H1 (cell line): ENCODE measurements around the gene TRIM47. TPM values are rescaled to one million over a fixed set of nuclear protein-coding genes. Genes with fewer than 3 reads are reported as not detected.

Experiments used
- CTCF ChIA-PET: fragments of 300-600 bp; sonication (Branson Sonifier 250); formaldehyde crosslinking; loops from one replicate; lab custom pipeline; 2021; ENCODE audit not compliant: partially characterized antibody; lab: Charles Lee
- POLR2A ChIA-PET: fragments of 300-600 bp; sonication (Branson Sonifier 250); formaldehyde crosslinking; loops from one replicate; lab custom pipeline; 2021; ENCODE audit warnings: inconsistent platforms; ENCODE audit not compliant: partially characterized antibody; lab: Charles Lee
- DNase-seq, 2 experiments: peaks; one replicate each; pipeline versions ENCODE4 v3.0.0 to v3.0.0-alpha.2; 2010 to 2022; ENCODE audit warnings: low spot score in 2 of 2, low read depth in 1 of 2, mixed read lengths in 1 of 2
- FAIRE-seq: peaks from 2 replicates; lab custom pipeline; 2011; peaks lifted over from hg19 to GRCh38; lab: Jason Lieb, UNC
- H2AFZ ChIP-seq: 2 replicates; pipeline ENCODE4 v1.8.1; 2012; ENCODE audit warnings: low read length, inconsistent platforms
- H2AK5ac ChIP-seq: 2 replicates; pipeline ENCODE4 v1.6.1; 2013; ENCODE audit warnings: low read depth, low read length
- H2BK120ac ChIP-seq: replicated peaks from 2 replicates; pipeline ENCODE3; 2013; ENCODE audit warnings: low read depth, low read length, inconsistent platforms
- H2BK12ac ChIP-seq: 2 replicates; pipeline ENCODE4 v1.6.1; 2013; ENCODE audit warnings: low read depth, low read length
- H2BK15ac ChIP-seq: 2 replicates; pipeline ENCODE4 v1.6.1; 2013; ENCODE audit warnings: low read length
- H2BK20ac ChIP-seq: 2 replicates; pipeline ENCODE4 v1.6.1; 2013; ENCODE audit warnings: low read length
- H2BK5ac ChIP-seq: 2 replicates; pipeline ENCODE4 v1.6.1; 2013; ENCODE audit warnings: low read depth, low read length
- H3K14ac ChIP-seq: 2 replicates; pipeline ENCODE4 v1.6.1; 2013; ENCODE audit warnings: inconsistent platforms; ENCODE audit not compliant: insufficient read length
- H3K18ac ChIP-seq: 2 replicates; pipeline ENCODE4 v1.6.1; 2013; ENCODE audit warnings: low read length; ENCODE audit errors: extremely low read depth
- H3K23ac ChIP-seq: 2 replicates; pipeline ENCODE4 v1.6.1; 2013; ENCODE audit warnings: inconsistent platforms; ENCODE audit not compliant: insufficient read length
- H3K23me2 ChIP-seq: 2 replicates; pipeline ENCODE4 v1.6.1; 2013; ENCODE audit warnings: low read depth, low read length
- H3K27ac ChIP-seq: 2 replicates; pipeline ENCODE4 v1.6.1; 2011; ENCODE audit warnings: low read depth, low read length, inconsistent platforms
- H3K27me3 ChIP-seq, 4 experiments: replicated peaks in 1 of 4; 1 replicate in 1 of 4; 2 replicates in 3 of 4; pipeline versions ENCODE4 v1.6.1 to v1.8.1; 2011 to 2013; ENCODE audit warnings: low read length in 3 of 4, mild to moderate bottlenecking in 3 of 4, inconsistent platforms in 2 of 4, mixed read lengths in 2 of 4, moderate library complexity in 1 of 4; ENCODE audit not compliant: control insufficient read depth in 3 of 4, insufficient read depth in 3 of 4; ENCODE audit errors: extremely low read depth in 1 of 4
- H3K36me3 ChIP-seq, 4 experiments: 2 replicates each; pipeline versions ENCODE4 v1.6.1 to v1.8.1; 2011 to 2013; ENCODE audit warnings: mild to moderate bottlenecking in 4 of 4, low read length in 3 of 4, moderate library complexity in 2 of 4, control low read depth in 1 of 4, inconsistent platforms in 1 of 4; ENCODE audit not compliant: insufficient read depth in 4 of 4, control insufficient read depth in 2 of 4
- H3K4ac ChIP-seq: replicated peaks from 2 replicates; pipeline ENCODE3; 2013; ENCODE audit warnings: low read length, low read depth, mixed read lengths, inconsistent platforms; ENCODE audit not compliant: insufficient read length
- H3K4me1 ChIP-seq, 4 experiments: replicated peaks in 1 of 4; 1 replicate in 1 of 4; 2 replicates in 3 of 4; pipeline versions ENCODE4 v1.6.1 to v1.8.1; 2011 to 2013; ENCODE audit warnings: low read length in 3 of 4, inconsistent platforms in 2 of 4, mixed read lengths in 1 of 4; ENCODE audit not compliant: insufficient read depth in 4 of 4, control insufficient read depth in 3 of 4
- H3K4me2 ChIP-seq, 2 experiments: 2 replicates each; pipeline versions ENCODE4 v1.6.1 to v1.8.1; 2011 to 2013; ENCODE audit warnings: low read depth in 2 of 2, low read length in 2 of 2, control low read depth in 1 of 2, inconsistent platforms in 1 of 2, mild to moderate bottlenecking in 1 of 2; ENCODE audit not compliant: insufficient read depth in 1 of 2
- H3K4me3 ChIP-seq, 4 experiments: fragments of 200-600, 300-600 bp in 1 of 4; sonication (generic), shearing (Covaris generic), sonication (Bioruptor Twin) in 1 of 4; 2 replicates each; pipeline versions ENCODE4 v1.5.1 to v1.8.1; 2011 to 2016; ENCODE audit warnings: low read length in 4 of 4, low read depth in 3 of 4, control low read depth in 2 of 4, inconsistent platforms in 2 of 4, mild to moderate bottlenecking in 2 of 4, mixed read lengths in 1 of 4, moderate library complexity in 1 of 4; ENCODE audit not compliant: insufficient read depth in 2 of 4; ENCODE audit errors: extremely low read depth in 1 of 4
- H3K56ac ChIP-seq: replicated peaks from 2 replicates; pipeline ENCODE3; 2013; ENCODE audit warnings: low read depth, mild to moderate bottlenecking, mixed read lengths, low read length, inconsistent platforms; ENCODE audit not compliant: insufficient read length
- H3K79me1 ChIP-seq: 2 replicates; pipeline ENCODE4 v1.6.1; 2013; ENCODE audit warnings: low read depth, low read length, control low read depth
- H3K79me2 ChIP-seq, 2 experiments: 2 replicates each; pipeline versions ENCODE4 v1.6.1 to v1.8.1; 2012 to 2013; ENCODE audit warnings: low read length in 2 of 2, mild to moderate bottlenecking in 2 of 2, inconsistent platforms in 1 of 2; ENCODE audit not compliant: insufficient read depth in 2 of 2, control insufficient read depth in 1 of 2
- H3K9ac ChIP-seq, 4 experiments: replicated peaks in 1 of 4; 1 replicate in 1 of 4; 2 replicates in 3 of 4; pipeline versions ENCODE4 v1.6.1 to v1.8.1; 2011 to 2013; ENCODE audit warnings: low read depth in 3 of 4, low read length in 3 of 4, control low read depth in 2 of 4, mild to moderate bottlenecking in 2 of 4, moderate library complexity in 2 of 4, inconsistent platforms in 1 of 4; ENCODE audit errors: extremely low read depth in 1 of 4
- H3K9me3 ChIP-seq, 2 experiments: 2 replicates each; pipeline versions ENCODE4 v1.6.1 to v1.8.1; 2012 to 2013; ENCODE audit warnings: mild to moderate bottlenecking in 2 of 2, moderate library complexity in 2 of 2, control low read depth in 1 of 2, inconsistent platforms in 1 of 2, low read depth in 1 of 2, low read length in 1 of 2, mixed read lengths in 1 of 2; ENCODE audit not compliant: insufficient read depth in 2 of 2
- H4K20me1 ChIP-seq, 2 experiments: replicated peaks in 1 of 2; 2 replicates each; pipeline versions ENCODE3 to v1.8.1; 2011 to 2013; ENCODE audit warnings: inconsistent platforms in 2 of 2, low read length in 2 of 2, mild to moderate bottlenecking in 1 of 2; ENCODE audit not compliant: insufficient read depth in 2 of 2, control insufficient read depth in 1 of 2
- H4K5ac ChIP-seq: 2 replicates; pipeline ENCODE4 v1.6.1; 2013; ENCODE audit warnings: low read length, low read depth, mixed read lengths, inconsistent platforms; ENCODE audit not compliant: insufficient read length
- H4K8ac ChIP-seq: 2 replicates; pipeline ENCODE4 v1.8.0; 2013; ENCODE audit warnings: mild to moderate bottlenecking, moderate library complexity, low read length, inconsistent platforms; ENCODE audit not compliant: insufficient read depth; ENCODE audit errors: extremely low read depth
- H4K91ac ChIP-seq: replicated peaks from 2 replicates; pipeline ENCODE3; 2013; ENCODE audit warnings: low read length, mixed read lengths, inconsistent platforms; ENCODE audit not compliant: insufficient read length
- WGBS, 2 experiments: shearing (Covaris generic) in 1 of 2; methylation state at CpG; one replicate each; pipeline versions ENCODE4 v1.1.6 to v1.1.7; 2013 to 2015; ENCODE audit warnings: low lambda C conversion rate in 2 of 2, mixed read lengths in 2 of 2, inconsistent platforms in 1 of 2, low coverage in 1 of 2, missing lambda C conversion rate in 1 of 2; ENCODE audit not compliant: insufficient replicate concordance in 2 of 2, insufficient coverage in 1 of 2, insufficient read length in 1 of 2; ENCODE audit errors: extremely low coverage in 1 of 2, missing lambda C conversion rate in 1 of 2; 5-methylcytosine and 5-hydroxymethylcytosine counted together
- polyA plus RNA-seq, 7 experiments: library from polyadenylated mRNA; depleted of rRNA in 3 of 7; stranded (reverse) in 5 of 7; unstranded in 2 of 7; fragments of >200 nt in 5 of 7; fragments of 200-250 nt in 2 of 7; gene quantifications; 1 replicate in 5 of 7; 2 replicates in 1 of 7; 4 replicates in 1 of 7; pipeline versions ENCODE4 v1.2.1 to v1.2.3, GENCODE V29; 2011 to 2013; ENCODE audit warnings: missing spikeins in 2 of 7, mixed read lengths in 2 of 7
- total RNA-seq: library from RNA; stranded (reverse); fragmentation: NEBNext Ultra II Directional; extraction: Animal tissue kit (Norgen Biotek cat#: 25700); gene quantifications from 2 replicates; pipeline ENCODE4 v1.2.1, GENCODE V29; 2021
- TF ChIP-seq, protein P1 (sequence below): IDR thresholded peaks from 2 replicates; pipeline ENCODE4 v1.6.1; 2012; ENCODE audit warnings: inconsistent platforms

TRIM47 gene
- total and polyA plus RNA-seq, 2 of the 8 experiments (the other 6 are each of a cell fraction or from before 2014, with no cell fraction given) = 6.3 to 6.4 TPM

- H3K79me2 ChIP-seq = no peaks in the 10 kb centered on the region
- CTCF ChIA-PET = interaction anchor here (0.8 to 51.3 kb wide), 7 partner anchors 9 to 87 kb away, joined by 3 to 885 read pairs (median 4); partner anchors contain the start of genes CDK3 and MRPL38
- TF ChIP-seq, protein P1, sequence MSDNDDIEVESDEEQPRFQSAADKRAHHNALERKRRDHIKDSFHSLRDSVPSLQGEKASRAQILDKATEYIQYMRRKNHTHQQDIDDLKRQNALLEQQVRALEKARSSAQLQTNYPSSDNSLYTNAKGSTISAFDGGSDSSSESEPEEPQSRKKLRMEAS = no peak
- POLR2A ChIA-PET = interaction anchor here (0.6 to 2.7 kb wide), 3 partner anchors 17 to 865 kb away, joined by 3 to 9 read pairs (median 8); partner anchors contain the start of gene MRPL38
- H2BK120ac ChIP-seq = no peak overlapping the region
- no peak overlapping the region for H3K4ac ChIP-seq
- no peak overlapping the region for H4K91ac ChIP-seq
- H3K9ac ChIP-seq = no peak overlapping the region
- H2AK5ac ChIP-seq = no peak overlapping the region
- no peaks in the 10 kb centered on the region for H3K27me3 ChIP-seq
- H2BK5ac ChIP-seq = no peak overlapping the region
- H3K4me2 ChIP-seq = no peak overlapping the region
- no peak overlapping the region for H3K18ac ChIP-seq
- no peak overlapping the region for H2BK12ac ChIP-seq
- H3K23ac ChIP-seq = no peak overlapping the region
- 91% methylated on average over 5 of the region's 15 CpGs; no CpG with 5 or more reads in 1 of the 2 experiments for WGBS, 2 experiments
- H2BK15ac ChIP-seq = no peak overlapping the region
- no peak overlapping the region for H3K27ac ChIP-seq
- no peak overlapping the region for H3K56ac ChIP-seq
- DNase-seq (no peak), FAIRE-seq (no peak)
- no peaks in the 10 kb centered on the region for H4K20me1 ChIP-seq
- H3K36me3 ChIP-seq = peaks cover 0 to 8% (median 5%) of the 10 kb centered on the region in 4 experiments; a peak in 3 of 8 replicates
- H3K9me3 ChIP-seq = no peaks in the 10 kb centered on the region
- H4K5ac ChIP-seq = no peak overlapping the region
- no peaks in the 10 kb centered on the region for H3K4me1 ChIP-seq
- H3K23me2 ChIP-seq = no peaks in the 10 kb centered on the region
- H3K79me1 ChIP-seq = no peaks in the 10 kb centered on the region
- no peak overlapping the region for H3K4me3 ChIP-seq
- H3K14ac ChIP-seq = no peak overlapping the region
- H4K8ac ChIP-seq = no peak overlapping the region
- no peak overlapping the region for H2BK20ac ChIP-seq
- H2AFZ ChIP-seq = no peak overlapping the region
Measured at GRCh38 chr17:75921596-75921995, 43.2 kb upstream of the TRIM47 start.
